ENCODE results near the gene RFX4. TPM values are rescaled to one million over a fixed set of nuclear protein-coding genes. Genes with fewer than 3 reads are reported as not detected.

The RFX4 gene
- total RNA-seq = 2.9 TPM

GRCh38 chr12:106582641-106583230 lies at the start of gene RFX4:
TSS of gene RFX4 (plus strand) at chr12:106583004. CDS start at chr12:106583321, 317 bp downstream.
- DNase-seq (ENCODE audit: low spot score in 2 of 2) = peak; percentile 34 to 43

GRCh38 chr12:106541201-106541600 lies 41.6 kb upstream of the RFX4 start:
- FAIRE-seq = no peak

More at GRCh38 chr12:106582641-106583230, at the start of gene RFX4:
- FAIRE-seq = no peak

GRCh38 chr12:106551410-106551809 lies 31.4 kb upstream of the RFX4 start:
- no peak for FAIRE-seq
- DNase-seq (ENCODE audit: low spot score in 2 of 2) = no peak

More at GRCh38 chr12:106541201-106541600, 41.6 kb upstream of the RFX4 start:
- DNase-seq (ENCODE audit: low spot score in 2 of 2) = no peak

- DNase-seq (ENCODE audit: low spot score in 2 of 2) (no peak), FAIRE-seq (no peak)
These were observed 30.6 kb upstream of the RFX4 start for GRCh38 chr12:106552228-106552627.

- no peak for FAIRE-seq
- no peak for DNase-seq (ENCODE audit: low spot score in 2 of 2)
These were observed 18.0 kb upstream of the RFX4 start for GRCh38 chr12:106564678-106565329.

- no peak for FAIRE-seq
- DNase-seq (ENCODE audit: low spot score in 2 of 2) = no peak
These were observed 16.0 kb upstream of the RFX4 start for GRCh38 chr12:106566771-106567170.

GRCh38 chr12:106573239-106573638 lies 9.6 kb upstream of the RFX4 start:
- peak; percentile 75 for FAIRE-seq
- DNase-seq (ENCODE audit: low spot score in 2 of 2) = no peak

GRCh38 chr12:106576848-106577247 lies 6.0 kb upstream of the RFX4 start:
- FAIRE-seq (no peak), DNase-seq (ENCODE audit: low spot score in 2 of 2) (no peak)

- FAIRE-seq = no peak
- peak in 1 of 2 donors; percentile 18 for DNase-seq (ENCODE audit: low spot score in 2 of 2)
These were observed 1.9 kb upstream of the RFX4 start for GRCh38 chr12:106580671-106581508.

GRCh38 chr12:106581543-106582248 lies 1.1 kb upstream of the RFX4 start:
- no peak for FAIRE-seq

GRCh38 chr12:106582249-106582591 lies 584 bp upstream of the RFX4 start:
- FAIRE-seq = no peak

More at GRCh38 chr12:106581543-106582248, 1.1 kb upstream of the RFX4 start:
- peak; percentile 30 to 41 for DNase-seq (ENCODE audit: low spot score in 2 of 2)

GRCh38 chr12:106583242-106584103 lies 669 bp downstream of the RFX4 start:
- peak in 1 of 2 donors; percentile 18 for DNase-seq (ENCODE audit: low spot score in 2 of 2)

More at GRCh38 chr12:106582249-106582591, 584 bp upstream of the RFX4 start:
- no peak for DNase-seq (ENCODE audit: low spot score in 2 of 2)

GRCh38 chr12:106584104-106585064 lies 1.6 kb downstream of the RFX4 start:
- no peak for FAIRE-seq
- no peak for DNase-seq (ENCODE audit: low spot score in 2 of 2)

More at GRCh38 chr12:106583242-106584103, 669 bp downstream of the RFX4 start:
- no peak for FAIRE-seq

GRCh38 chr12:106585105-106585520 lies 2.3 kb downstream of the RFX4 start:
- DNase-seq (ENCODE audit: low spot score in 2 of 2) = no peak
- no peak for FAIRE-seq

- DNase-seq (ENCODE audit: low spot score in 2 of 2) (no peak), FAIRE-seq (no peak)
These were observed 2.9 kb downstream of the RFX4 start for GRCh38 chr12:106585521-106586277.

- peak in 1 of 2 donors; percentile 25 for DNase-seq (ENCODE audit: low spot score in 2 of 2)
- FAIRE-seq = no peak
These were observed 3.5 kb downstream of the RFX4 start for GRCh38 chr12:106586278-106586802.

Measured in frontal cortex (tissue), 4 donors.